Brain pericyte (primary cell): Measurements from ENCODE around the gene THOC5.
"Not testable (repeated sequence)": the region's sequence is repeated elsewhere in the genome, so short reads cannot be mapped to it uniquely, and the experiment has no call there.

Experiments
- DNase-seq: peaks from one replicate; pipeline ENCODE4 v3.0.0-alpha.2; 2012; ENCODE audit warnings: low read depth, low spot score

Gene THOC5

DNA sequence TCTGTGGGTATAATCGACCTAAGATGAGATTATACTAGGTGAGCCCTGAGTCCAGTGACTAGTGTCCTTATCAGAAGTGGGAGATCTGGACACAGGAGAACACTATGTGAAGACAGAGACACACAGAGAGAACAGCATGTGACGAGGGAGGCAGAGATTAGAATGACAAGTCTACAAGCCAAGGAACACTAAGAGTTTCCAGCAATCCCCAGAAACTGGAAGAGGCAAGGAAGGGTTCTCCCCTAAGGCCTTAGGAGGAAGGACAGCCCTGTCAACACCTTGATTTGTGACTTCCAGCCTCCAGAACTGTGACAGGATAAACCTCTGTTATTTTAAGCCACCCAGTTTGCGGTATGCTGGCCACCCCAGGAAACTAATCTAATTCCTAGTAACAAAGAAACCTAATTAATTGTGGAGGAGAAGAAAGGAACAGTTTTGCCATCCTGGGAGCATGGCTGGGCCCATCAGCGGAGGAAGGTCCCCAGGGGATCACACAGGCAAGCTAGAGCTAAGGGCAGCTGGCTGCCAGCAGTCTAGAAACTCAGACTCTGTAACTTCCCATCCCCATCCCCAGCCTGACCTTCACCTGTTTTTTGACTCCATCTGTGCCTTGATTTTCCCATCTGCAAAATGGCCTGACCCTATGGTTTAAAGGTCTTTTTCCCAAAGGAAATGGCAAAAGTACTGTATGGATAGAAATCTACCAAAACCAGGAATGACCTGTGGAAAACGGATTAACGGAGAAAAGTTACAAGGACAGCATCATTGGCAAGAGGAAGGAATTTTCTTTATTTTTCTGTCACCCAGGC lies 10.3 kb upstream of the THOC5 start:
- DNase-seq = no peak

DNA sequence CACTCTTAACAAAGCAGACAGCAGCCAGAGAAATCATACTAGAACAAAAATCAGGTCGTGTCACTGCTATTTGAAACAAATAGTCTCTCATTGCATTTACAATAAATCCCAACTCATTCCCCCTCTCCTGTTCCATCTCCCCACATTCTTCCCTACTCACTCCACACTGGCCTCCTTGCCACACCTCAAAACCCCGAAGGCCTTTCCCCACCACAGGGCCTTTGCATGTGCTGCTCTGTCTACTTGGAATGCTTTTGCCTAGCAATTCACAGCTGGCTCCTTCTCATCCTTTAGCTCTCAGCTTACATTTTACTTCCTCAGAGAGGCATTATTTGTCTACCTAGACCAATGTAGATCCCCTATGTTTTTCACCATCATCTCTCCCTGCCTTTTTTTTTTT lies 6.3 kb upstream of the THOC5 start:
- no peak for DNase-seq

DNA sequence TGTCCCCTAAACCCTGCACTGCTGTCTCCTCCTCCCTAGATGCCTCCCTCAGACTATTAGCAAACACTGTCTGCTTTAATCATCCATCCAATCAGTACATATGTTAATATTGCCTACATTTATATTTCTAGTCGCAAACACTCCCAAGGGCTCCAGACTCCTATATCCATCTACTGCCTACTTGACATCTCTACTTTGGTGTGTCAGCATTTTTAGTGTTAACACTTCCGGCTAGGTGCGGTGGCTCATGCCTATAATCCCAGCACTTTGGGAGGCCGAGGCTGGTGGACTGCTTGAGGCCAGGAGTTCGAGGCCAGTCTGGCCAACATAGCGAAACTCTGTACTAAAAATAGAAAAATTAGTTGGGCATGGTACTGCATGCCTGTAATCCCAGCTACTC lies 5.5 kb upstream of the THOC5 start:
- no peak for DNase-seq

DNA sequence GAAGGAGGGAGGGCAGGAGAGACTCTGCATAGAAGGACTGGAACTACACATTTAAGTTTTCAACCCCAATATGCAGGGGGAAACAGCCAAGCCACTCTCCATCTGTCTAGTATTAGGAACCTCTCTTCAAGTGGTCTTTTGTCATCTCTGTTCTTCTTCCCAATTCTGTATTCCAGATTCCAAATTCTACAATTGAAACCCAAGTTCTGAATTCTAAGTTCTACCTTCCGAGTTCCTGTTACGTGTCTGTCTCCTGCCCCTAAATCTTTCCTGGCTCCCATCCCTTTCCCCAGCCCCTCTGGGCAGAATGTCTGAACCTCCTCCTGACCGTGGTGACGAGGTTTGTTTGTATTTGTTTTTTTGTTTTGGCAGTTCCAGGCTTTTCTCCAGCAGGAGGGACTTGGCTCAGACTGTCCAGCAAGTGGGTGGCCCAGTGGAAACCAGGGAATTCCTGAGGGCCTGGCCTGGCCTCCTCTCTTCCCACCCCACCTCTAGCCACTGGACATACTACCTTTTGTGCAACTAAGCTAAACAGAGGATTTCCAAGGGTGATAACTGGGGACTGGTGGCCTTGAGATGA lies 1.6 kb upstream of the THOC5 start:
- no peak for DNase-seq

DNA sequence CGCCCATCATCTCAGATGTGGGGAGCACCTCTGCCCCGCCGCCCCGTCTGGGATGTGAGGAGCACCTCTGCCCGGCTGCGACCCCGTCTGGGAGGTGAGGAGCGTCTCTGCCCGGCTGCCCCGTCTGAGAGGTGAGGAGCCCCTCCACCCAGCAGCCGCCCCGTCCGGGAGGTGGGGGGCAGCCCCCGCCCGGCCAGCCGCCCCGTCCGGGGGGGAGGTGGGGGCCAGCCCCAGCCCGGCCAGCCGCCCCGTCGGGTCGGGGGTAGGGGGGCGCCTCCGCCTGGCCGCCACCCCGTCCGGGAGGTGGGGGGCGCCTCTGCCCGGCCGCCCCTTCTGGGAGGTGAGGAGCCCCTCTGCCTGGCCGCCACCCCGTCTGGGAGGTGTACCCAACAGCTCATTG lies 1.2 kb downstream of the THOC5 start:
- not testable (repeated sequence) for DNase-seq

DNA sequence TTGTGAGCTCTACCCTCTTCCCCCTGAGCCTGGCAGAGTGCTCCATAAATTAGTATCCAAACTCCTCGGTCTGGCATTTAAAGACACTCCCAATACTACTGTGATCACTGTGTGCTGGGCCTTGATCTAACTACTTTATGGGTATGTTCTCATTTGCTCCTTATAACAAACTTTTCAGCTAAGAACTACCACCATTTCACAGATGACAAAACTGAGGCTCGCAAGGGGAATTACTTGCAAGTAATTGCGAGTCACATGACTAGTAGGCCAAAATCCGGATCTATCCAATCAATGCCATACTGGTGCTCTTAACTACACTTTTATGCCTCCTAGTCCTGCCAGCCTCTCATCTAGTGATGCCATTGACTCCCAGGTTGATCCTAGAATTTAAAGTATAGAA lies 3.6 kb downstream of the THOC5 start:
- no peak for DNase-seq

DNA sequence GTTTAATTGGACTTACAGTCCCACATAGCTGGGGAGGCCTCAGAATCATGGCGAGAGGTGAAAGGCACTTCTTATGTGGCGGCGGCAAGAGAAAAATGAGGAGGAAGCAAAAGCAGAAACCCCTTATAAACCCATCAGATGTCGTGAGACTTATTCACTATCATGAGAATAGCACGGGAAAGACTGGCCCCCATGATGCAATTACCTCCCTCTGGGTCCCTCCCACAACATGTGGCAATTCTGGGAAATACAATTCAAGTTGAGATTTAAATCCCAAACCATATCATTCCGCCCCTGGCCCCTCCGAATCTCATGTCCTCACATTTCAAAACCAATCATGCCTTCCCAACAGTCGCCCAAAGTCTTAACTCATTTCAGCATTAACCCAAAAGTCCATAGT lies 8.5 kb downstream of the THOC5 start:
- not testable (repeated sequence) for DNase-seq

DNA sequence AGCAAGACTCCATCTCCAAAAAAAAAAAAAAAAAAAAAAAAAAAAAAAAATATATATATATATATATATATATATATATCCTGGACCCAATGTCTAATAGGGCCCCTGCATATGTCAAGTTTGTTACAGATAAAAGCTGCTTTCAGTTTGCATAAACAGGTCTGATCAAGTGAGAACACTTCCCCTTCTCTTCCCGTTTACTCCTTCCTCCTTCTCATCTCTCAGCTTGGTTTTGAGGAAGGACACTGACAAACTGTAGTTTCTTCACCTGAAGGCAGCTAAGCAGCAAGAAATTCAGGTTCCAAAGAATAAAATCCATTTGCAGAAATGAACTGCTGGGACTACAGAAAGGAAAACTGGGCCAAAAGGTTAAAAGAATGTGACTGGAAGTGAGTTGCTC lies 11.7 kb downstream of the THOC5 start:
- DNase-seq = no peak

DNA sequence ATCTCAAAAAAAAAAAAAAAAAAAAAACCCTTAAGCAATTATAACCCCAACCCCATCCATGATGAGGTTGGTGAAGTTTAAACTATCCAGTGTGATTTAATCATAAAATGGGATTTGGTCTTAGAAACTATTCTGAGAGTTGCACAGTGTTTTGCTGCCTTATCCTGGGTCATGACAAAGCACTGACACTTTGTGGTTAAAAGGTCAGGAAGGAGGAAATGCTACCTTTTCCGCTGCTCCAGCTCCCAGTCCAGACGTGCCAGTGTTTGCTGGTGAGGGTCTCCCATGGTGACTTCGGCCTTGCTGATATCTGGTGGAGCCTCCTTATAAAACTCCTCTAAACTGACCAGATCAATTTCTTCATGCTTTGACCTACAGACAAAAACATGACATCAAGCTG lies 14.5 kb downstream of the THOC5 start:
- no peak for DNase-seq

DNA sequence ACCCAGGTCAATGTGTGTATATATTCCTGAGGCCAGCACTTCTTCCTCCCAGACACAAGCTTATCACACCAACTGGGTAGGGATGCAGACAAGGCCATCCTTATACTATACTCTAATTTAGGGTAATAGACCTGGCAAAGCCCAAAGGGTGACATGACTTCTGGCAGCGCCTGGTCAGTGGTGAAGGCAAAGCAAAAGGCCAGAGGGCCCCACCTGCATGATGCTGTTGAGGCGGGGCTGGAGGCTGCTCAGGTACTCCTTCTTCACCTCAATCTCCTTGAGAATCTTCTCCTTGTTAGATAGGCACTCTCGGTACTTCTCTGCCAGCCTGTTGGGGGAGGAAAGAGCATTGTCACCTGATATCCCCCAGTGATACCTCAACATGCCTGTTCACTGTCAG lies 17.1 kb downstream of the THOC5 start:
- DNase-seq = no peak

DNA sequence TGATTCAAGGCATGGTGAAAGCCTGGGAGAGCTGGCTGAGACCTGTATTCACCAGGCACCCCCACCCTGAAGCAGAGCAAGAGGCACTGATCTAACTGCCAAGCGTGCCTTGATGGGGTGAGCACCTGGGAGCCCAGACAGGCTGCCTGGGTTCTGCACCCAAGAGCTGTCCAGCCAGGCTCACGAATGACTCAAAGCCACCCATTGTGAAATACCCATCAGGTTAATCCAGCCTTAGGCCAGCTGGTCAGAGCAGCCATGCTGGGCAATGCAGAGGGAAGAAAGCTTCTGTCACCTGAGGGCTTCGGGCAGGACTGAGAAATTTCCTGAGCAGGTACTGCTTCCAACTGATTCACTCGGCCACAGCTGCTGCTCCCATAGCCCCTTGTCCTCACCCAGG lies 22.1 kb downstream of the THOC5 start:
- DNase-seq = no peak

DNA sequence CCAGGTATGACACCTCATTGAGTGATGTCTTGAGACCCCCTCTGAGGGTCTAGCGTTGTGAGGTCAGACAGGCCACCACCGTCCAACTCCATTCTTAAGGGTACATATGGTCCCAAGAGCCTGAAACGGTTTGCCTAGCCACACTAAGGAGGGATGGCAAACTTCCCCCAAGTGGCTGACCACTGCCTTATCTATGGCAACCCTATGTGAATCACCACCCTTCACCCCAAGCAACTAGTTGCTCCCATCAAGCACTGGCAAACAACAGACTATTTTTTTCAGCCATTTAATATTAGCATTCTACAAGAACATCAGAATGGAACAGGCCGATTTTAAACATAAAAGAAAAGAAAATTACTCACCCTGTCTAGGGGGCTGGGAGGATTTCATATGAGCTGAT lies 22.8 kb downstream of the THOC5 start:
- no peak for DNase-seq

DNA sequence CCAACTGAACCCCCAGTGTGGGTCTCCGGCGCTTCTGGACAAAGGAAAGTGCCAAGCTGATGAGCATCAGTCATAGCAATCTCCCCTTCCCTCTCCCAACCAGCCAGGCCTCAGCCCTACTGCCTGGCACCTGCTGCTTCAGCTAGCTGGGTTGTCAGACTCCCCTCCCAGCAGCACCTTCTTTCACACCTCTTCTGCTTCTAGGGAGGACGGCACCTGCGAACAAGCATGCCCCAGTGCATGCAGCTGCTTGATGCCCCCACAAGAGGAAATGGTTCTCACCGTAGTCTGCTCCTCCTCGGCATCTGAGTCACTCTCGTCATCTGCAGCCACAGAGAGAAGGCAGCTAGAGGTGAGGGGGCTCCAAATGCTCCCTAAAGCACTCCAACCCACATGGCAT lies 25.4 kb downstream of the THOC5 start:
- no peak for DNase-seq

DNA sequence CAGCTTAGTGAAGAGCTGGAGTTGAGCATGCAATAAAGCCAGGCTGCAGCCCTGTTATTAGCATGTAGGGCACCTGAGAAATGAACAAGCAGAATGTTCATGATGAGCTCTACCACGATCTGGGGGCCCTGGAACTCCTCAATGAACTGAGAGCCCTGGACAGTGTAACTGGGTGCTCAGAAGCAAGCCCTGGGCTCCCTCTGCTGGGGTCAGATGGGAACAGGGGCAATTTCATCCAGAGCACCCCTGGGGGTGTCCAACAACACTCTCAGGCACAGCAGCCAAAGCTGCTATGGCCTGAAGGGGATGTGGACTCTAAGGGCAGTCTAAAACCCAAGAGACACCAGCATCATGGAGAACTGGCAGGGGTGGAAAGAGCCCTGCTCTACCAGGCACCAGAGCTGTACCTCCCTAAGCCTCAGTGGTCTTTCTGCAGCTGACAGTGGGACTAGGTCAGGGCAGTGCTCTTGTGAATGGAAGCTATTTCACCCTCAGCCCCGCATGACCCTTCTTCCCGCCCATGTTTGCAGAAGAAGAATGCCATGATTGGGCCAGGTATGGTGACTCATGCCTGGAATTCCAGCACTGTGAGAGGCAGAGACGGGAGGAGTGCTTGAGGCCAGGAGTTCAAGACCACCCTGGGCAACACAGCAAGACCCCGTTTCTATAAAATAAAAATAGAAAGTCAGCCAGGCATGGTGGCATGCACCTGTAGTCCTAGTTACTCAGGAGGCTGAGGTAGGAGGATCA lies 28.9 kb downstream of the THOC5 start:
- DNase-seq = no peak

DNA sequence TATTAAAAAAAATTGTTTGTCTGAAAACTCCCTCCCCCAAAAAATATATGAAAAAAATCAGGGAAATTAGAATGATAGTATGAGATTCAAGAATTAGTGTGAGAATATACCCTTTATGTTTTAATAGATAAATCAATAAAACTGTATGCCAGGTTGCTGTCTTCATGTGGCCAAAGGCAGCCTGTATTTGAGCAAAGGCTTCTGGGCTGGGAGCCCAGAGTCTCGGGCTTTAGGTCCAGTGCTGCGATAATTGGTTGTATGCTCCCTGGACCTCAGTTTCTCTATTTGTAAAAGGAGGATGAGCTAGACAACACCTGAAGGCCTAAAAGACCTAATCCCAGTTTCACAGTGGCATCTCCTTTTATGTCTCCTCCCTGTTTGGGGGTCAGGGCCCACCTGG lies 29.8 kb downstream of the THOC5 start:
- no peak for DNase-seq

DNA sequence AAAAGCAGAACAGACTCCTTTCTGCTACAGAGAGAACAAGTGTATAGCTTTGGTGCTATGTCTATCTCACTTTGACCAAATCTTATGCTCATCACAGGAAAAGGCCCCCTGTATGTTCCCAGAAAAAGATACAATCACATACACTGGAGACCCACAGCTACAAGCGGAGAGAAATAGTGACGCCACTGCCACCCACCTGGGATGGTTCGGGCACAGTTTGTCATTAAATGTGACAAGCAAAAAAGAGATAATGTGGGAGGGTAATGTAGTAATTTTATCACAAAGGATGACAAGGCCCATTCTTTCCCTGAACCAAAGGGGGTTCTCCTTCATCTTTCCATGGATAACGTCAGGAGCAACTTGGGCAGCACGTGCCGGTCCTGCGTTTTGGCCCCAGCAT lies 32.0 kb downstream of the THOC5 start:
- DNase-seq = no peak

DNA sequence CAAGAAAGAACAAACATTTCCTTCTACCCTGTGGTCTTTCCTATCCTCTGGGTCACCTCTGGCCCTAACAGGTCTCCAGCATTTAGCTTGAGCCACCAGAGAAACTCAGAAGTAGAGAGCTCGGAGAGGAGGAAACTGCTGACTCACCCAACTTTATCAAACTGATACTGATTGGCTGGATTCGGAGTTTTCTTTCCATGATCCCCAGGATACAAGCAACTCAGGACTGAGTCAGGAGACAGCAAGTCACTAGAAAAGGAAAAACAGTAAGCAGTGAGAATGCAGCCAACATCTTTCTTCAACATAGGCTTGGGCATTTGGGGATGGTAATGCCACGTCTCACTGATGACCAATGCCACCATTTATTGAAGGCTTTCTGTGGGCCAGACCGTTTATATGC lies 32.7 kb downstream of the THOC5 start:
- no peak for DNase-seq

DNA sequence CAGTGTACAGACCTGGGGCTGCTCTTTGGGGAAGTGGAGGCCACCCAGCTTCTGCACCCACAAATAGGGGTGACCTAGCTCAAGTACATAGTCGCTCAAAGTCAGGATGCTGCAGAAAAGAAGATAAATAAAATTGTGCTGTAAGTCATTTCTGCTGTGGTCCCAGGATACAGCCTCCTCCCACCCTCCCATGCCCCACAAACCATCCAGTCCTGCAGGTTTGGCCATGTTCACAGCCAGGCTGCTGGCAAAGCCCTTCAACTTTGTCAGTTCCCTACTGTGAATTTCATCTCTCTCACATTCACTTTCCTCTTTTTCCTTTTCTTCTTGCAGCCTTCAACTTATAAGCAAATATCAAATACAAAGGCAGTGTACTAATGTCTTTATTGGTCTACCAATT lies 33.6 kb downstream of the THOC5 start:
- DNase-seq = no peak

DNA sequence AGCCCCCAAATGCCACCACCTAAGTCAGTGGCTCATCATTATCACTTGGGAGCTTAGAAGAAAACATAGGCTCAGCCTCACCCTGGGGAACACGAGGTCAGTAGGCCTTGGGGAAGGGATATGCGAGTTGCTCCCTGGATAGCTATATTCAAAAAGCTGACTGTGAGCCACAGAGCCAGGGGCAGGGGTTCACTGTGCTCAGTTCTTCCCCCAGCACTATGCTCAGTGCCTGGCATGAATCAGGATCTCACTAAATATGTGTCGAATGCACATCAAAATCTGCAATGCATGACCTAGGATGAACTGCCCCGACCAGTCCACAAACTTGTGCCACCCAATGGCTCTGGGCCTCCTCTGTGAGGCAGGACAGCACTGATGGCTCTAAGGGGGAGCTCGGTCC lies 35.1 kb downstream of the THOC5 start:
- no peak for DNase-seq

DNA sequence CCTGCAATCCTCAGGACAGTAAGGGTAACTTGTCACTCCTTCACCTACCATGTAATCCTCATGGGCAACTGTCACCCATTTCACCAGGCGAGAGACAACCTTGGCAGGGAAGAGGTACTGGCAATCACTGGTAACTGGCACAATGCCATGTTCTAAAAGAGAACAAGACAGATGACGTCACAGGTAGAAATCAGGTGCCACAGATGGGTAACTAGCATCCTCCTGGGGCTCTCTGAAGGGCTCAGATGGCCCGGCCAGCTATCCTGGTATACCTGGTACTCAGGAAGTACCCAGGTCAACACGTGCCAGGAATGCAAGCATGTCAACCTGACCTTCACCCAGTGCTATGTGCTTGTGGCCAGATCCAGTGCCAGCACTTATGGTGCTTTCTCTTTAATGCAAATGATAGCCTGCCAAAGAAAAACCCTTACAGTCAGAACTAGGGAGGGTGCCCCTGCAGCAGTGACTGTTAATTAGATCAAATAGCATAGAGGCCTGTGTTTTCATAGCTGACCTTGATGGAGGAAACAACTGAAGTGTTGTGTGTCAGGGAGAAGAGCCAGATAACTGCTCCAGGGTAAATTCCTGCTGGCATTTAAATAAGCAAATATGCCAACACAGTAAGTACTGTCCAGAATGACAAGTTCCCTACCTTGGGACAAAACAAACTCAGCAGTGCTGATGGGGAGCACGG lies 36.2 kb downstream of the THOC5 start:
- no peak for DNase-seq

DNA sequence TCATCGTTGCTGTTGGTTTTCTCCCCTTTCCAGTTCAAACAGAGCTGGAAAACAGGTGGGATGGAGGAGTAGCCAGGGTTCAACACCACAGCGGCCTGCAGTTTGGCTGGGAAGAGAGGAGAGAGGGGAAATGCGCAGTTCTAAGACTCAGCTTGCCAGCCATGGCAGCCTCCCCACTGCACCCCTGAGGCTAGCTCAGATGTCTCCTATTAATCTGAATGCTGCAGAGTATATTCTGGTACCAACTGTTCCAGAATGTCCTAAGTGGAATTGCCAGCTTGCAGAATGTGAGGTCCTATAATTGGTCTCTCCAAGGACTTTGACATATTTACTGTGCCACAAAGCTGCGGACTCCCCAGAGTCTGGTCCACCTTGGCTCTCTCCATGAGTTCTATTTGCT lies 41.5 kb downstream of the THOC5 start:
- no peak for DNase-seq

DNA sequence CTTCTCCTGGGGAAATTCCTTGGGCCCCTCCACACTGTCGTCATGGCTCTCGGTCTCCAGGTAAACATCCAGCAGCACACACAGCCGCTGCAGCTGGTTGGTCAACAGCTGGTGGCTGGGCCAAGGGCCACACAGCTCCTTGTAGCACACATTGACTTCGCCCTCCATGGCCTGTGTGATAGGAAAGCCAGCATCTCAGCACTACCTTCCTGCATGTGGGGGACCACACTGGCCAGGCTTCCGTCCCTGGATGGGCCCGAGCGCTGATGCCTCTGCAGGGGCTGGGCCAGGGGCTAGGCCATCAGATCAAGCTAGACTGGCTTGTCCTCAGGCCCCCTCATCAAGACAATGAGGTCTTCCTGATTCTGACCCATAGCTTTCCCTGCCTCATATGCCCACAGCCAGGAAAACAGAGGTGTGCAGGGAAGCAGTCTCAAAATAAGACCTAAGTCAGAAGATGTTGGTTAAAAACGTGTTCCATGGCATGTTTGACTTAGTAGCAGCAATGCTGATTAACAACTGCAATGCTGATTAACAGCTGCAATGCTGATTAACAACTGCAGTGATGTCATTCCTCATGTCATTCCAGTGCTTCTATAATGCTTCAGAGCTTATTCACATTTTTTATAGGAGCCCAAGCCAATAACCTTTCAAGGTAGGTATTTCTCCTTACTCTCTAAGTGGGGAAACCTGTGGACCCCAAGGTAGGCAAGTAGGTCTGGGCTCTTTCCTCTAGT lies 42.3 kb downstream of the THOC5 start:
- DNase-seq = no peak
